Natural killer cell (primary cell): ENCODE results near the gene UBE2L6. TPM values are rescaled to one million over a fixed set of nuclear protein-coding genes. Genes with fewer than 3 reads are reported as not detected.
A peak's percentile ranks its signal among the peaks of the same experiment; 100 is the strongest.

Experiments used
- ATAC-seq, 3 donors: fragments of 150-1000 bp in 2 of 3; fragments of 200-7000 bp in 1 of 3; cut with Tn5 transposase; 1 replicate in 1 of 3; 2 replicates in 2 of 3; pipeline ENCODE4 v1.10.0; 2021; ENCODE audit warnings: mild to moderate bottlenecking in 2 of 3, moderate library complexity in 2 of 3
- DNase-seq, 2 donors: peaks; one replicate each; pipeline versions ENCODE4 v3.0.0 to v3.0.0-alpha.2; 2013 to 2021; ENCODE audit warnings: mixed read lengths in 1 of 2
- H3K27ac ChIP-seq: one replicate; pipeline ENCODE4 v1.5.1; 2013; ENCODE audit warnings: mild to moderate bottlenecking, low read length
- H3K27me3 ChIP-seq: one replicate; pipeline ENCODE4 v1.6.1; 2013; ENCODE audit warnings: low read length; ENCODE audit not compliant: control insufficient read depth, insufficient read depth
- H3K36me3 ChIP-seq: one replicate; pipeline ENCODE4 v1.6.1; 2013; ENCODE audit warnings: low read length; ENCODE audit not compliant: control insufficient read depth, insufficient read depth
- H3K4me1 ChIP-seq: one replicate; pipeline ENCODE4 v1.6.1; 2013; ENCODE audit warnings: low read length; ENCODE audit not compliant: control insufficient read depth, insufficient read depth
- H3K4me3 ChIP-seq: one replicate; pipeline ENCODE4 v1.5.1; 2013; ENCODE audit warnings: low read length
- H3K9me3 ChIP-seq: one replicate; pipeline ENCODE4 v1.6.1; 2013; ENCODE audit warnings: low read length; ENCODE audit not compliant: control insufficient read depth, insufficient read depth
- H3K27ac Mint-ChIP-seq, 2 donors: one replicate each; pipeline ENCODE4 v1.8.0; 2022; ENCODE audit warnings: mild to moderate bottlenecking in 2 of 2, mixed read lengths in 2 of 2, moderate library complexity in 1 of 2
- H3K27me3 Mint-ChIP-seq, 2 donors: one replicate each; pipeline ENCODE4 v1.8.0; 2022; ENCODE audit warnings: low read depth in 2 of 2, mixed read lengths in 2 of 2
- H3K36me3 Mint-ChIP-seq: one replicate; pipeline ENCODE4 v1.8.0; 2022; ENCODE audit warnings: mixed read lengths
- H3K4me1 Mint-ChIP-seq, 2 donors: one replicate each; pipeline ENCODE4 v1.8.0; 2022; ENCODE audit warnings: mixed read lengths in 2 of 2
- H3K4me3 Mint-ChIP-seq: one replicate; pipeline ENCODE4 v1.8.0; 2022; ENCODE audit warnings: mild to moderate bottlenecking, moderate library complexity, mixed read lengths
- H3K9me3 Mint-ChIP-seq, 2 donors: one replicate each; pipeline ENCODE4 v1.8.0; 2022; ENCODE audit warnings: mixed read lengths in 2 of 2
- CTCF ChIP-seq: fragments of 200-600 bp; IDR thresholded peaks from one replicate; pipeline ENCODE4 v1.8.0; 2022; ENCODE audit warnings: antibody characterized with exemption
- WGBS: methylation state at CpG from one replicate; pipeline ENCODE4 v1.1.7; 2013; ENCODE audit warnings: missing lambda C conversion rate; ENCODE audit not compliant: insufficient coverage; 5-methylcytosine and 5-hydroxymethylcytosine counted together
- intact Hi-C: fragments of 100-400 bp; cut with micrococcal nuclease; formaldehyde crosslinking; loops from one replicate; pipeline ENCODE4 v1.14.2; 2022
- total RNA-seq, 4 donors: library from RNA; stranded (reverse); fragments of 120-200 nt in 1 of 4; gene quantifications; one replicate each; pipeline versions ENCODE4 v1.2.3 to v1.2.4, GENCODE V29; 2013 to 2022

The UBE2L6 gene
- total RNA-seq, 3 donors from 2014 or later (not counting 1 experiment from before 2014, with no cell fraction given) = 89.1 to 108 (median 103) TPM

GRCh38 chr11:57604296-57605027 is 37.0 kb upstream of the UBE2L6 start:
- H3K27ac Mint-ChIP-seq = peak overlapping the region in 1 of 2 donors; percentile 44

GRCh38 chr11:57601297-57601696 is 33.8 kb upstream of the UBE2L6 start:
- no peak overlapping the region for H3K4me3 ChIP-seq
- no peaks in the 10 kb centered on the region for H3K36me3 Mint-ChIP-seq
- peaks cover 9% of the 10 kb centered on the region for H3K4me1 ChIP-seq
- H3K9me3 Mint-ChIP-seq = no peaks in the 10 kb centered on the region
- H3K27ac Mint-ChIP-seq = no peak overlapping the region
- H3K27me3 ChIP-seq = peaks cover 6% of the 10 kb centered on the region
- peaks cover 18 to 19% of the 10 kb centered on the region in 2 donors for H3K27me3 Mint-ChIP-seq
- H3K4me3 Mint-ChIP-seq = no peak overlapping the region
- H3K36me3 ChIP-seq = no peaks in the 10 kb centered on the region
- H3K9me3 ChIP-seq = no peaks in the 10 kb centered on the region
- H3K4me1 Mint-ChIP-seq = peaks cover 0 to 11% of the 10 kb centered on the region in 2 donors
- DNase-seq (no peak), ATAC-seq (no peak)
- no peak overlapping the region for H3K27ac ChIP-seq
- 85% methylated on average over 3 of the region's 3 CpGs for WGBS
- intact Hi-C loops = no loop called here
- no peak for TF ChIP-seq CTCF

More at GRCh38 chr11:57604296-57605027, 37.0 kb upstream of the UBE2L6 start:
- H3K4me3 Mint-ChIP-seq = no peak overlapping the region
- no peaks in the 10 kb centered on the region for H3K9me3 ChIP-seq
- ATAC-seq (peak in 1 of 3 donors; percentile 53), DNase-seq (no peak)
- H3K27me3 ChIP-seq = no peaks in the 10 kb centered on the region
- H3K4me3 ChIP-seq = no peak overlapping the region
- no peak for TF ChIP-seq CTCF
- H3K4me1 Mint-ChIP-seq = no peaks in the 10 kb centered on the region
- H3K4me1 ChIP-seq = peaks cover 7% of the 10 kb centered on the region
- intact Hi-C loops = no loop called here
- peaks cover 4 to 12% of the 10 kb centered on the region in 2 donors for H3K27me3 Mint-ChIP-seq
- H3K9me3 Mint-ChIP-seq = no peaks in the 10 kb centered on the region
- 69% methylated on average over 7 of the region's 8 CpGs for WGBS
- H3K36me3 Mint-ChIP-seq = no peaks in the 10 kb centered on the region
- H3K27ac ChIP-seq = no peak overlapping the region
- H3K36me3 ChIP-seq = no peaks in the 10 kb centered on the region

GRCh38 chr11:57599381-57599780 is 31.9 kb upstream of the UBE2L6 start:
- intact Hi-C loops = no loop called here
- WGBS = 88% methylated on average over 2 of the region's 2 CpGs
- H3K27me3 Mint-ChIP-seq = peaks cover 24 to 35% of the 10 kb centered on the region in 2 donors
- no peak for TF ChIP-seq CTCF
- no peak overlapping the region for H3K4me3 Mint-ChIP-seq
- H3K27me3 ChIP-seq = peaks cover 6% of the 10 kb centered on the region
- no peaks in the 10 kb centered on the region for H3K36me3 Mint-ChIP-seq
- H3K9me3 Mint-ChIP-seq = no peaks in the 10 kb centered on the region
- no peak for ATAC-seq
- H3K4me3 ChIP-seq = no peak overlapping the region
- no peak overlapping the region for H3K27ac ChIP-seq
- no peaks in the 10 kb centered on the region for H3K36me3 ChIP-seq
- peaks cover 5% of the 10 kb centered on the region for H3K4me1 ChIP-seq
- peaks cover 0 to 11% of the 10 kb centered on the region in 2 donors for H3K4me1 Mint-ChIP-seq
- no peaks in the 10 kb centered on the region for H3K9me3 ChIP-seq
- no peak for DNase-seq
- no peak overlapping the region for H3K27ac Mint-ChIP-seq

- no peak overlapping the region for H3K27ac ChIP-seq
- no peaks in the 10 kb centered on the region for H3K36me3 Mint-ChIP-seq
Measured at GRCh38 chr11:57598831-57599155, 31.3 kb upstream of the UBE2L6 start.

More at GRCh38 chr11:57598831-57599155, 31.3 kb upstream of the UBE2L6 start:
- Histone ChIP-seq H3K27me3 (peaks cover 6% of the 10 kb centered on the region), H3K9me3 (no peaks in the 10 kb centered on the region), H3K36me3 (no peaks in the 10 kb centered on the region), H3K4me3 (no peak overlapping the region), H3K4me1 (peaks cover 3% of the 10 kb centered on the region)
- no peak for DNase-seq
- Mint-ChIP-seq H3K27me3 (peaks cover 30 to 41% of the 10 kb centered on the region in 2 donors), H3K4me3 (no peak overlapping the region), H3K4me1 (peaks cover 0 to 11% of the 10 kb centered on the region in 2 donors), H3K9me3 (no peaks in the 10 kb centered on the region), H3K27ac (no peak overlapping the region)
- no peak for TF ChIP-seq CTCF
- ATAC-seq = no peak
- WGBS = 77% methylated on average over 5 of the region's 5 CpGs
- intact Hi-C loops = no loop called here
